ENCODE measurements around the gene CLASP1. TPM values are rescaled to one million over a fixed set of nuclear protein-coding genes. Genes with fewer than 3 reads are reported as not detected.

The CLASP1 gene
- total and polyA plus RNA-seq, 2 of the 8 experiments (the other 6 are each of a cell fraction or from before 2014, with no cell fraction given), result 7.3 to 53.9 TPM

- H3K4me3 ChIP-seq (ENCODE audit: extremely low read depth in 1 of 4, insufficient read depth in 2 of 4, low read depth in 3 of 4, low read length in 4 of 4), result no peak overlapping the region
- no peak overlapping the region for H3K4me2 ChIP-seq (ENCODE audit: insufficient read depth in 1 of 2, low read depth in 2 of 2, low read length in 2 of 2)
- H3K36me3 ChIP-seq (ENCODE audit: control insufficient read depth in 2 of 4, insufficient read depth in 4 of 4, low read length in 3 of 4), result peaks cover 0 to 27% (median 15%) of the 10 kb centered on the region in 4 experiments; a peak in 5 of 8 replicates
- no peak for TF ChIP-seq SIN3A (conservative IDR thresholded peaks at IDR 0.05 in 1 of 2, IDR thresholded peaks at IDR 0.05 in 1 of 2; ENCODE audit: low read depth in 1 of 2, low read length in 2 of 2)
- no peak for TF ChIP-seq CHD1 (IDR thresholded peaks at IDR 0.05; ENCODE audit: low read depth, low read length)
- no peak for TF ChIP-seq SP2 (IDR thresholded peaks at IDR 0.05; ENCODE audit: low read length)
- no peak for TF ChIP-seq RBBP5 (IDR thresholded peaks at IDR 0.05; ENCODE audit: borderline replicate concordance, low read depth, low read length)
- no peak for TF ChIP-seq POU5F1 (IDR thresholded peaks at IDR 0.05; ENCODE audit: low read depth, low read length)
- TF ChIP-seq CTCF (IDR thresholded peaks at IDR 0.05; ENCODE audit: control extremely low read depth in 1 of 3, insufficient read depth in 1 of 3, low read depth in 1 of 3, low read length in 3 of 3), result no peak
- no peak for TF ChIP-seq POLR2A (IDR thresholded peaks at IDR 0.05; ENCODE audit: control extremely low read depth in 1 of 2, low read depth in 2 of 2, low read length in 2 of 2)
- no peak for TF ChIP-seq FOSL1 (IDR thresholded peaks at IDR 0.05; ENCODE audit: insufficient read depth, low read depth, low read length)
- TF ChIP-seq BACH1 (IDR thresholded peaks at IDR 0.05; ENCODE audit: low read length), result no peak
- TF ChIP-seq CEBPB (IDR thresholded peaks at IDR 0.05; ENCODE audit: low read depth, low read length), result no peak
- no peak for TF ChIP-seq RFX5 (IDR thresholded peaks at IDR 0.05; ENCODE audit: borderline replicate concordance, low read depth, low read length)
- TF ChIP-seq RNF2 (IDR thresholded peaks at IDR 0.05; ENCODE audit: borderline replicate concordance, low read depth, low read length, missing control alignments, poor library complexity, severe bottlenecking), result no peak
These were observed 147.7 kb downstream of the CLASP1 start for GRCh38 chr2:121501554-121501953.

More at GRCh38 chr2:121501554-121501953, 147.7 kb downstream of the CLASP1 start:
- Histone ChIP-seq H2AK5ac (ENCODE audit: low read depth, low read length) (no peak overlapping the region), H3K4ac (replicated peaks; ENCODE audit: insufficient read length, low read depth, low read length) (no peak overlapping the region), H2BK20ac (ENCODE audit: low read length) (no peak overlapping the region), H2BK5ac (ENCODE audit: low read depth, low read length) (no peak overlapping the region), H2BK12ac (ENCODE audit: low read depth, low read length) (no peak overlapping the region), H3K23ac (ENCODE audit: insufficient read length) (no peak overlapping the region), H3K14ac (ENCODE audit: insufficient read length) (no peak overlapping the region), H2BK120ac (replicated peaks; ENCODE audit: low read depth, low read length) (no peak overlapping the region), H3K9ac (replicated peaks in 1 of 4; ENCODE audit: extremely low read depth in 1 of 4, low read depth in 3 of 4, low read length in 3 of 4) (no peak overlapping the region), H4K20me1 (replicated peaks in 1 of 2; ENCODE audit: control insufficient read depth in 1 of 2, insufficient read depth in 2 of 2, low read length in 2 of 2) (peaks cover 2% of the 10 kb centered on the region in 2 experiments), H3K23me2 (ENCODE audit: low read depth, low read length) (no peaks in the 10 kb centered on the region), H3K27me3 (replicated peaks in 1 of 4; ENCODE audit: control insufficient read depth in 3 of 4, extremely low read depth in 1 of 4, insufficient read depth in 3 of 4, low read length in 3 of 4) (no peaks in the 10 kb centered on the region), H3K9me3 (ENCODE audit: insufficient read depth in 2 of 2, low read depth in 1 of 2, low read length in 1 of 2) (peaks cover 0 to 8% of the 10 kb centered on the region in 2 experiments; a peak in 1 of 4 replicates), H4K91ac (replicated peaks; ENCODE audit: insufficient read length, low read length) (no peak overlapping the region), H3K79me2 (ENCODE audit: control insufficient read depth in 1 of 2, insufficient read depth in 2 of 2, low read length in 2 of 2) (peaks cover 3 to 9% of the 10 kb centered on the region in 2 experiments; a peak in 2 of 4 replicates), H2AFZ (ENCODE audit: low read length) (no peak overlapping the region), H3K4me1 (replicated peaks in 1 of 4; ENCODE audit: control insufficient read depth in 3 of 4, insufficient read depth in 4 of 4, low read length in 3 of 4) (peaks cover 0 to 2% (median under 1%) of the 10 kb centered on the region in 4 experiments; a peak in 2 of 7 replicates), H3K56ac (replicated peaks; ENCODE audit: insufficient read length, low read depth, low read length) (no peak overlapping the region), H3K18ac (ENCODE audit: extremely low read depth, low read length) (no peak overlapping the region), H3K27ac (ENCODE audit: low read depth, low read length) (no peak overlapping the region), H3K79me1 (ENCODE audit: low read depth, low read length) (no peaks in the 10 kb centered on the region), H4K8ac (ENCODE audit: extremely low read depth, insufficient read depth, low read length) (no peak overlapping the region), H4K5ac (ENCODE audit: insufficient read length, low read depth, low read length) (no peak overlapping the region), H2BK15ac (ENCODE audit: low read length) (no peak overlapping the region)
- 94% methylated on average over 2 of the region's 2 CpGs; no CpG with 5 or more reads in 1 of the 2 experiments for WGBS, 2 experiments (ENCODE audit: extremely low coverage in 1 of 2, insufficient coverage in 1 of 2, insufficient read length in 1 of 2, insufficient replicate concordance in 2 of 2, low coverage in 1 of 2, low lambda C conversion rate in 2 of 2, missing lambda C conversion rate in 1 of 2)
- DNase-seq (ENCODE audit: low read depth in 1 of 2, low spot score in 2 of 2), result no peak
- ChIA-PET POLR2A (ENCODE audit: partially characterized antibody) (no interaction called here), CTCF (ENCODE audit: partially characterized antibody) (interaction anchor here (0.8 kb wide), 1 partner anchor 12 kb away, joined by 3 read pairs; no protein-coding TSS in a partner anchor)
- no peak for FAIRE-seq

Data from H1 (cell line).